Cardiac muscle cell (in vitro differentiated cells and primary cell): Measurements from ENCODE around the gene GRID1. TPM values are rescaled to one million over a fixed set of nuclear protein-coding genes. Genes with fewer than 3 reads are reported as not detected.
"Not testable (repeated sequence)": the region's sequence is repeated elsewhere in the genome, so short reads cannot be mapped to it uniquely, and the experiment has no call there.

ENCODE experiments used
- DNase-seq, 2 donors: peaks; one replicate each; pipeline versions ENCODE4 v3.0.0 to v3.0.0-alpha.2; 2010 to 2017; ENCODE audit warnings: low read depth in 1 of 2, low spot score in 1 of 2
- H3K27ac ChIP-seq: fragments of 200-600 bp; sonication (generic); 2 replicates; pipeline ENCODE4 v1.5.1; 2016
- H3K27me3 ChIP-seq: fragments of 200-600 bp; sonication (generic); 2 replicates; pipeline ENCODE4 v1.6.0; 2016; ENCODE audit warnings: control low read depth
- H3K36me3 ChIP-seq: fragments of 200-600 bp; sonication (generic); 2 replicates; pipeline ENCODE4 v1.5.1; 2016; ENCODE audit warnings: control low read depth
- H3K4me1 ChIP-seq: fragments of 200-600 bp; sonication (generic); 2 replicates; pipeline ENCODE4 v1.8.1; 2017; ENCODE audit warnings: low read depth, mild to moderate bottlenecking, mixed run types
- H3K4me3 ChIP-seq: fragments of 200-600 bp; sonication (generic); 2 replicates; pipeline ENCODE4 v1.5.1; 2016; ENCODE audit warnings: mild to moderate bottlenecking
- H3K9me3 ChIP-seq: fragments of 200-600 bp; sonication (generic); 2 replicates; pipeline ENCODE4 v1.5.1; 2017; ENCODE audit warnings: low read depth, mild to moderate bottlenecking, control low read depth
- polyA plus RNA-seq: library from polyadenylated mRNA; unstranded; fragments of >200 nt; fragmentation: Nextera tagmentation; extraction: Ambion mirVana; gene quantifications from 2 replicates; pipeline ENCODE4 v1.2.1, GENCODE V29; 2016
- total RNA-seq: library from RNA; depleted of rRNA; stranded (reverse); fragments of >200 nt; gene quantifications from 2 replicates; pipeline ENCODE4 v1.2.3, GENCODE V29; 2016
- TF ChIP-seq, protein P1 (sequence below): IDR thresholded peaks from 2 replicates; pipeline ENCODE4 v1.5.1; 2012; ENCODE audit warnings: low read depth, mild to moderate bottlenecking, low read length

The GRID1 gene
- total and polyA plus RNA-seq, 2 experiments from 2014 or later = 1.5 to 1.6 TPM

DNA sequence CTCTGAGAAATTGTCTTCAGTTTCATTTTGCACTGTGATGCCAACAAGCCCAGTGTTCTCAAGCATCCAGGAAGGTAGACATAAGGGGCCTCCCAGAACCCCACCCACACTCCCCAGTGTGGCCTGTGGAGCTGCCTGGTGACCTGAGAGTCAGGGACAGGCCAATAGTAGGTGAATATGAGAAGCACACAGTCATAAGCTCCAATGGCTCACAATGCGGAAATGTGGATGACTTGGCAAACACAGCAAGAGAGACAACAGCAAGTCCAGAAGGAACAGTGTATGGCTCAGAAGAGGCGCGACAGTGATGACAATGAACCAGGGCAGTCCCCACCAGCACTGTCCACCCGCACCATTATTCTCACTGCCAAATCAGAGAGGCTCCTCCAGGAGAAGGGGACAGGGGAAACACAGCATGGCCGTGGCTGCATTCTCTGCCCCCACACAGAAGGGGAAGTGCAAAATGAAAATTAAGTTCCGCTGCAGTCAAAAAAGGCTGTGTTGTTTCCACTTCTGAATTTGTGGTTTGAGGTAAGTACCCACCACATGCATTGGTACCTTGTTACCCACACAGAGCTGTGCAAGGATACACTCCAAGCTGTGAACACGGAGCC is 419.8 kb downstream of the GRID1 start:
- DNase-seq = no peak
- Histone ChIP-seq H3K9me3 (no peaks in the 10 kb centered on the region), H3K27ac (no peak overlapping the region), H3K4me3 (no peak overlapping the region), H3K27me3 (no peaks in the 10 kb centered on the region), H3K4me1 (no peaks in the 10 kb centered on the region), H3K36me3 (no peaks in the 10 kb centered on the region)
- TF ChIP-seq, protein P1, sequence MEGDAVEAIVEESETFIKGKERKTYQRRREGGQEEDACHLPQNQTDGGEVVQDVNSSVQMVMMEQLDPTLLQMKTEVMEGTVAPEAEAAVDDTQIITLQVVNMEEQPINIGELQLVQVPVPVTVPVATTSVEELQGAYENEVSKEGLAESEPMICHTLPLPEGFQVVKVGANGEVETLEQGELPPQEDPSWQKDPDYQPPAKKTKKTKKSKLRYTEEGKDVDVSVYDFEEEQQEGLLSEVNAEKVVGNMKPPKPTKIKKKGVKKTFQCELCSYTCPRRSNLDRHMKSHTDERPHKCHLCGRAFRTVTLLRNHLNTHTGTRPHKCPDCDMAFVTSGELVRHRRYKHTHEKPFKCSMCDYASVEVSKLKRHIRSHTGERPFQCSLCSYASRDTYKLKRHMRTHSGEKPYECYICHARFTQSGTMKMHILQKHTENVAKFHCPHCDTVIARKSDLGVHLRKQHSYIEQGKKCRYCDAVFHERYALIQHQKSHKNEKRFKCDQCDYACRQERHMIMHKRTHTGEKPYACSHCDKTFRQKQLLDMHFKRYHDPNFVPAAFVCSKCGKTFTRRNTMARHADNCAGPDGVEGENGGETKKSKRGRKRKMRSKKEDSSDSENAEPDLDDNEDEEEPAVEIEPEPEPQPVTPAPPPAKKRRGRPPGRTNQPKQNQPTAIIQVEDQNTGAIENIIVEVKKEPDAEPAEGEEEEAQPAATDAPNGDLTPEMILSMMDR = no peak

DNA sequence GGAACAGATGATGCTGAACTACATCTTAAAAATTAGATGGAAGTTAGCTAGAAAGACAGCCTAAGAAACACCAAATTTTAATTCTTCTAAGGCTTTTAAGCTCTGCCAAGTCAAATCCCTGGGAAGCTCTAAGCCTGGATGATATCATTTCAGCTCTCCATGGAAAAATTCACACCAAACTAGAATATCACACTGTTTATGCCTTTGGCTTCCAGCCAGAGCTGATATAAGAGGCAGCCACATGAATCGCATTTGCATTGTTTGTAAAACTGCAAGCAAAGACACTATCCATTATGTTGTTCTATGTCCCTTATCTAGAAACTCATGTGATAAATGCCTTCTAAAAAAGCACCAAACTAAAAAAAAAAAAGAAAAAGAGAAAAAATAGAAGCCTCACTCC is 430.4 kb downstream of the GRID1 start:
- Histone ChIP-seq H3K9me3 (no peaks in the 10 kb centered on the region), H3K36me3 (no peaks in the 10 kb centered on the region), H3K27ac (no peak overlapping the region), H3K4me1 (no peaks in the 10 kb centered on the region), H3K4me3 (no peak overlapping the region), H3K27me3 (no peaks in the 10 kb centered on the region)
- TF ChIP-seq, protein P1 = no peak
- DNase-seq = no peak

DNA sequence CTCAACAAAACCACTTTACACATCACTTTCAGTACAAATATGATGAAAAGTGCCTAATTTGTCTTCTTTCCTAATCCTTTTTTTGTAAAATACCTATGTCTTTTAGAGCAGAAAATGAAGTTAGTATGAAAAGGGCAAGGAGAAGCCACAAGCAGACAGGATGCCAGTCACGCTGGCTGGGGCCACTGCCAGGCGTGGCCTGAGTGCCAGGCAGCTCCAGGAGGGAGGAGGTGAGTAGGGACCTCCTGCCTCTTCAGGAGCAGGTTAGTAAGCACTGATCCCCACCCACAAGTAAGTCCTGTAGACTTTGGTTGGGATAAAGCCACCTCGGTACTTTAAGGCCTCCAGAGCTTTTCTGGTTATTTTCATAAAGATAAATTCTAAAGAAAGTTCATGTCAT is 432.0 kb downstream of the GRID1 start:
- no peak for DNase-seq
- Histone ChIP-seq H3K27me3 (no peaks in the 10 kb centered on the region), H3K27ac (no peak overlapping the region), H3K36me3 (no peaks in the 10 kb centered on the region), H3K4me3 (no peak overlapping the region), H3K9me3 (no peaks in the 10 kb centered on the region), H3K4me1 (no peaks in the 10 kb centered on the region)
- TF ChIP-seq, protein P1 = no peak

- not testable (repeated sequence) for H3K27me3 ChIP-seq, H3K4me1 ChIP-seq, H3K36me3 ChIP-seq, H3K27ac ChIP-seq, H3K9me3 ChIP-seq, DNase-seq, H3K4me3 ChIP-seq
Measured at GRCh38 chr10:85929993-85930392, 436.6 kb downstream of the GRID1 start.

DNA sequence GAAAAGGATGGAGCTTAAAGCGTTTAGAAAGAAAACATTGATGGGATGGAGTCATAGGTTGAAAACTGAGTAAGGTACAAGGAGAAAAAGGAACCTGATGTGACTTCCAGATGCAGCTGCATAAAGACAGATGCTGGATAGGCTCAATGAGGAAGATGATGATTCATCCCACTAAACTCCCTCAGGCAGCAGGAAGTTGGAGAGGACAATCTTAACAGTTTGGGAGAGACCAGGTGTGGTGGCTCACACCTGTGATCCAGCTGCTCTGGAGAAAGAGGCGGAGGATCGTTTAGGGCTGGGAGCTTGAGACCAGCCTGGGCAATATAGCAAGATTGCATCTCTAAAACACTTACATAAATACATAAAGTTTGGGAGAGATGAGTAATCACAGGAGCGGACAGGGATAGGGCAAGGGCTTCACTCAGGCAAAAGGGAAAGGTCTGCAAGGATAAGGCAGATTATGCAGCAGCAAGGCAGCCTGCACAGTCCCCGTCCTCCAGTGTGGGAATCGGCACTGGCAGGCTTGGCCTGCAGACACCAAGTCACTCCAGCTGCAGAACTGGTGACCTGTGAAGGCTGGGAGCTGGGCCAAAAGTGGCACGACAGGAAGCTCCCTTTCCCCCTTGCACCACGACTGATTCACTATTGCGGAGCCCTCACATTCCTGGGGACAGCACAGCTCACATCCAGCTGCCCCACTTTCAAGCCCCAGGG is 438.5 kb downstream of the GRID1 start:
- no peaks in the 10 kb centered on the region for H3K27me3 ChIP-seq
- no peak for DNase-seq
- no peak overlapping the region for H3K27ac ChIP-seq
- H3K36me3 ChIP-seq = no peaks in the 10 kb centered on the region
- H3K9me3 ChIP-seq = no peaks in the 10 kb centered on the region
- H3K4me1 ChIP-seq = no peaks in the 10 kb centered on the region
- H3K4me3 ChIP-seq = no peak overlapping the region
- TF ChIP-seq, protein P1 = no peak

DNA sequence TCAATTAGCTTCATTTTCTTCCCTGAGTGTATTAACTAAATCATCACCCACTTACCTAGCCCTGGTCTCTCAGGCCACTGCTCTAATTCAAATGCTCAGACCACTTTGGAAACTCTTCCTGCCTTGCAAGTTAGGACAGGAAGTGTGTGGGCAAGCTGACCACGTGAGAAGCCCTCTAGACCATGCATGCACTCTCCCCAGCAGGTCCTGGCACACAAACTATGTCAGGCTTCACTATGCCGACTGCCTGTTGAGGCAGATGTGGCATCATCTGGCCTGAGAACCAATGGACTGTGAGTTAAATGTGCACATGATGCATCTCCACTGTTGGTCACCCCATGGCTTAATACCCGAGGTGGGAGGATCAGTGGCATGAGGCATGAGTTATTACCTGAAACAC is 439.6 kb downstream of the GRID1 start:
- no peaks in the 10 kb centered on the region for H3K36me3 ChIP-seq
- no peaks in the 10 kb centered on the region for H3K27me3 ChIP-seq
- TF ChIP-seq, protein P1 = no peak
- no peak for DNase-seq
- no peak overlapping the region for H3K4me3 ChIP-seq
- H3K9me3 ChIP-seq = no peaks in the 10 kb centered on the region
- H3K27ac ChIP-seq = no peak overlapping the region
- H3K4me1 ChIP-seq = no peaks in the 10 kb centered on the region
